Esophagus squamous epithelium (tissue), 5 donors: ENCODE data around the gene MOSMO. TPM values are rescaled to one million over a fixed set of nuclear protein-coding genes. Genes with fewer than 3 reads are reported as not detected.

Source experiments
- DNase-seq: peaks from one replicate; lab custom pipeline; 2025; lab: John Stamatoyannopoulos, UW
- H3K27ac ChIP-seq, 4 donors: fragments of 200-600 bp; sonication (generic); one replicate each; pipeline ENCODE4 v1.5.1; 2016 to 2019; ENCODE audit warnings: mild to moderate bottlenecking in 1 of 4
- H3K27me3 ChIP-seq, 4 donors: fragments of 200-600 bp; sonication (generic); 1 replicate in 3 of 4; 2 replicates in 1 of 4; pipeline versions ENCODE4 v1.5.1 to v1.6.0; 2017 to 2021; ENCODE audit warnings: antibody characterized with exemption in 1 of 4
- H3K36me3 ChIP-seq, 3 donors: fragments of 200-600 bp; sonication (generic); one replicate each; pipeline ENCODE4 v1.5.1; 2016 to 2019
- H3K4me1 ChIP-seq, 3 donors: fragments of 200-600 bp; sonication (generic); one replicate each; pipeline ENCODE4 v1.5.1; 2017 to 2019
- H3K4me3 ChIP-seq, 4 donors: fragments of 200-600 bp; sonication (generic); 1 replicate in 3 of 4; 2 replicates in 1 of 4; pipeline ENCODE4 v1.5.1; 2016 to 2019; ENCODE audit warnings: mild to moderate bottlenecking in 2 of 4, moderate library complexity in 1 of 4
- H3K9me3 ChIP-seq, 3 donors: fragments of 200-600 bp; sonication (generic); one replicate each; pipeline ENCODE4 v1.5.1; 2016 to 2019
- POLR2A ChIP-seq, 4 donors: fragments of 450-650 bp; IDR thresholded peaks; one replicate each; pipeline ENCODE4 v1.6.1; 2017; ENCODE audit warnings: antibody characterized with exemption in 4 of 4, mild to moderate bottlenecking in 4 of 4, moderate library complexity in 3 of 4
- WGBS, 2 donors: methylation state at CpG; one replicate each; pipeline ENCODE4 v1.1.5; 2018; 5-methylcytosine and 5-hydroxymethylcytosine counted together
- intact Hi-C: fragments of 100-400 bp; cut with DNase I; formaldehyde crosslinking; loops from one replicate; pipeline ENCODE4 v1.15.0; 2022
- total RNA-seq, 4 donors: library from RNA; depleted of rRNA; stranded (reverse); fragments of >200 nt; gene quantifications; one replicate each; pipeline ENCODE4 v1.1.0, GENCODE V29; 2016
- TF ChIP-seq, protein P1 (sequence below), 6 experiments: fragments of 450-650 bp in 4 of 6; fragments of 200-600 bp in 2 of 6; sonication (generic) in 2 of 6; IDR thresholded peaks; one replicate each; pipeline ENCODE4 v1.5.1; 2016 to 2019; ENCODE audit warnings: antibody characterized with exemption in 6 of 6, mild to moderate bottlenecking in 4 of 6, moderate library complexity in 4 of 6
- donor health status: DM: yes; HTN: yes; CAD: no.

Gene MOSMO
- total RNA-seq, 4 donors from 2014 or later = 4.5 to 18.9 (median 12.5) TPM

DNA sequence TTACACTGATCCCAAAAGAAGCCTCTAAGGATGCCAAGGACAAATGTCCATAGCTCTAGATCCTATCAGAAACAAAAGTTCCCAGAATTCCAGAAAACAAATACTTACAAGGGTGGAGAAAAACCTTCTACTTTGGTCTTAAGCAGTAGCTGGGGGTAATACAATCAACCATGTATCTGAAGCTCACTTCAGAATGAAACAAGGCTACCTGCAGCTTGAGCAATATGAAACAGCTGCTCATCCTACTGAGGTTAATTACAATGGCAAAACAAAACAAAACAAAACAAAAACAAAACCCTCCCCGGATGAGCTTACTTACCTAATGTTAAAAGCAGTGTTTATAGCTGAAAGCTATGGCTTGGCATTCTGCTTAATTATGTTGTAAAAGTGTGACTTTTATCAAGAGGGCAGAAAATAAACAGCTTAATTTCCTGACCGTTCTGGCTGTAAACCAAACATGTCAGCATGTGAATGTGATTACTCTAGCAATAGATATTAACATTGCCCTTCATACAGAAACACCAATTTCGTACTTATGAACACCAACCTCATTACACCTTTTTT is 17.4 kb upstream of the MOSMO start:
- intact Hi-C loops = loop anchor here (10.0 kb wide), 1 partner anchor 194 kb away; no protein-coding TSS in a partner anchor
- peaks cover 0 to 13% (median 0%) of the 10 kb centered on the region in 3 donors for H3K36me3 ChIP-seq
- H3K4me3 ChIP-seq = no peak overlapping the region
- H3K9me3 ChIP-seq = no peaks in the 10 kb centered on the region
- DNase-seq = no peak
- 58 to 60% methylated on average over 3 of the region's 3 CpGs for WGBS, 2 donors
- H3K4me1 ChIP-seq = peaks cover 0 to 25% (median 0%) of the 10 kb centered on the region in 3 donors
- no peak overlapping the region for H3K27ac ChIP-seq
- no peak for TF ChIP-seq POLR2A (IDR thresholded peaks at IDR 0.05)
- TF ChIP-seq, protein P1, sequence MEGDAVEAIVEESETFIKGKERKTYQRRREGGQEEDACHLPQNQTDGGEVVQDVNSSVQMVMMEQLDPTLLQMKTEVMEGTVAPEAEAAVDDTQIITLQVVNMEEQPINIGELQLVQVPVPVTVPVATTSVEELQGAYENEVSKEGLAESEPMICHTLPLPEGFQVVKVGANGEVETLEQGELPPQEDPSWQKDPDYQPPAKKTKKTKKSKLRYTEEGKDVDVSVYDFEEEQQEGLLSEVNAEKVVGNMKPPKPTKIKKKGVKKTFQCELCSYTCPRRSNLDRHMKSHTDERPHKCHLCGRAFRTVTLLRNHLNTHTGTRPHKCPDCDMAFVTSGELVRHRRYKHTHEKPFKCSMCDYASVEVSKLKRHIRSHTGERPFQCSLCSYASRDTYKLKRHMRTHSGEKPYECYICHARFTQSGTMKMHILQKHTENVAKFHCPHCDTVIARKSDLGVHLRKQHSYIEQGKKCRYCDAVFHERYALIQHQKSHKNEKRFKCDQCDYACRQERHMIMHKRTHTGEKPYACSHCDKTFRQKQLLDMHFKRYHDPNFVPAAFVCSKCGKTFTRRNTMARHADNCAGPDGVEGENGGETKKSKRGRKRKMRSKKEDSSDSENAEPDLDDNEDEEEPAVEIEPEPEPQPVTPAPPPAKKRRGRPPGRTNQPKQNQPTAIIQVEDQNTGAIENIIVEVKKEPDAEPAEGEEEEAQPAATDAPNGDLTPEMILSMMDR (IDR thresholded peaks at IDR 0.05) = no peak
- H3K27me3 ChIP-seq = no peaks in the 10 kb centered on the region

GRCh38 chr16:21991621-21992020 is 16.3 kb upstream of the MOSMO start:
- TF ChIP-seq, protein P1 (IDR thresholded peaks at IDR 0.05) = no peak
- TF ChIP-seq POLR2A (IDR thresholded peaks at IDR 0.05) = no peak
- Histone ChIP-seq H3K27me3 (no peaks in the 10 kb centered on the region), H3K9me3 (no peaks in the 10 kb centered on the region), H3K4me3 (no peak overlapping the region), H3K4me1 (peaks cover 0 to 23% (median 0%) of the 10 kb centered on the region in 3 donors), H3K36me3 (peaks cover 0 to 1% (median 0%) of the 10 kb centered on the region in 3 donors), H3K27ac (no peak overlapping the region)
- intact Hi-C loops = loop anchor here (10.0 kb wide), 1 partner anchor 193 kb away; no protein-coding TSS in a partner anchor
- DNase-seq = no peak
- 75 to 76% methylated on average over 6 of the region's 6 CpGs for WGBS, 2 donors

- TF ChIP-seq, protein P1 (IDR thresholded peaks at IDR 0.05) = no peak
- no peak for DNase-seq
- Histone ChIP-seq H3K36me3 (no peaks in the 10 kb centered on the region), H3K27ac (no peak overlapping the region), H3K4me3 (no peak overlapping the region), H3K9me3 (no peaks in the 10 kb centered on the region), H3K4me1 (peaks cover 0 to 31% (median 0%) of the 10 kb centered on the region in 3 donors), H3K27me3 (no peaks in the 10 kb centered on the region)
- 90 to 94% methylated on average over 13 of the region's 13 CpGs for WGBS, 2 donors
- intact Hi-C loops = loop anchor here (10.0 kb wide), 1 partner anchor 190 kb away; no protein-coding TSS in a partner anchor
Measured at GRCh38 chr16:21994856-21995465, 12.9 kb upstream of the MOSMO start.

- Histone ChIP-seq H3K27ac (peak overlapping the region in 2 of 4 donors; percentile 24 to 26), H3K27me3 (no peaks in the 10 kb centered on the region), H3K4me1 (peaks cover 0 to 37% (median 11%) of the 10 kb centered on the region in 3 donors), H3K9me3 (no peaks in the 10 kb centered on the region), H3K36me3 (no peaks in the 10 kb centered on the region), H3K4me3 (no peak overlapping the region)
- WGBS, 2 donors = 79 to 85% methylated on average over 9 of the region's 9 CpGs
- no peak for DNase-seq
- intact Hi-C loops = loop anchor here (10.0 kb wide), 1 partner anchor 188 kb away; no protein-coding TSS in a partner anchor
- TF ChIP-seq, protein P1 (IDR thresholded peaks at IDR 0.05) = no peak
- no peak for TF ChIP-seq POLR2A (IDR thresholded peaks at IDR 0.05)
Measured at GRCh38 chr16:21996923-21997696, 10.8 kb upstream of the MOSMO start.
